ENCODE results near the gene GAL3ST1. TPM values are rescaled to one million over a fixed set of nuclear protein-coding genes. Genes with fewer than 3 reads are reported as not detected.

Gene GAL3ST1
- total RNA-seq, 1 experiment from 2014 or later = 2.1 TPM

- no peak overlapping the region for H3K4me3 ChIP-seq (replicated peaks in 1 of 2; ENCODE audit: low read depth in 1 of 2, low read length in 2 of 2)
- H3K9me3 ChIP-seq (ENCODE audit: control insufficient read depth in 1 of 2, insufficient read depth in 1 of 2, low read depth in 1 of 2, low read length in 2 of 2) = no peaks in the 10 kb centered on the region
- POLR2A ChIA-PET = no interaction called here
- DNase-seq (ENCODE audit: low read depth, low spot score) (no peak), ATAC-seq (no peak)
- H3K27ac ChIP-seq (ENCODE audit: low read depth, low read length) = no peak overlapping the region
- TF ChIP-seq EZH2 (IDR thresholded peaks at IDR 0.05) (no peak), ZNF274 (IDR thresholded peaks at IDR 0.05; ENCODE audit: low read depth, low read length) (no peak)
- H3K9ac ChIP-seq (ENCODE audit: low read length) = no peak overlapping the region
- H3K27me3 ChIP-seq (ENCODE audit: insufficient read depth, low read length) = no peaks in the 10 kb centered on the region; the same call in 1 of the 2 replicates
- H3K79me2 ChIP-seq (ENCODE audit: insufficient read depth, low read length) = no peaks in the 10 kb centered on the region
- no peaks in the 10 kb centered on the region for H3K36me3 ChIP-seq (ENCODE audit: control insufficient read depth in 1 of 2, insufficient read depth in 2 of 2, low read length in 2 of 2)
- CTCF ChIA-PET = no interaction called here
- H4K20me1 ChIP-seq (ENCODE audit: insufficient read depth) = no peaks in the 10 kb centered on the region
- intact Hi-C loops (cut with micrococcal nuclease) = no loop called here
- RAD21 ChIA-PET (ENCODE audit: low non-redundant PET in 1 of 2, low total read pairs in 2 of 2, uncharacterized antibody in 2 of 2, unreplicated experiment in 2 of 2) = no interaction called here
- H3K4me2 ChIP-seq (ENCODE audit: low read length) = no peak overlapping the region
- no peaks in the 10 kb centered on the region for H3K9me2 ChIP-seq (ENCODE audit: insufficient read depth)
- H2AFZ ChIP-seq (ENCODE audit: low read depth, low read length, poor library complexity, severe bottlenecking) = no peak overlapping the region
- BruUV-seq (replicated peaks) = no TSS peak
- H3K4me1 ChIP-seq (ENCODE audit: control insufficient read depth in 1 of 2, insufficient read depth in 2 of 2, low read length in 2 of 2) = peaks cover 9 to 35% of the 10 kb centered on the region in 2 experiments; a peak in 3 of 4 replicates
These were observed 9.1 kb downstream of the GAL3ST1 start for GRCh38 chr22:30565341-30565740.

GRCh38 chr22:30564761-30565119 lies 9.7 kb downstream of the GAL3ST1 start:
- H3K9me3 ChIP-seq (ENCODE audit: control insufficient read depth in 1 of 2, insufficient read depth in 1 of 2, low read depth in 1 of 2, low read length in 2 of 2) = no peaks in the 10 kb centered on the region
- ChIA-PET RAD21 (ENCODE audit: low non-redundant PET in 1 of 2, low total read pairs in 2 of 2, uncharacterized antibody in 2 of 2, unreplicated experiment in 2 of 2) (no interaction called here), POLR2A (no interaction called here), CTCF (no interaction called here)
- no peak overlapping the region for H3K4me3 ChIP-seq (replicated peaks in 1 of 2; ENCODE audit: low read depth in 1 of 2, low read length in 2 of 2)
- peaks cover 9 to 37% of the 10 kb centered on the region in 2 experiments; a peak in 3 of 4 replicates for H3K4me1 ChIP-seq (ENCODE audit: control insufficient read depth in 1 of 2, insufficient read depth in 2 of 2, low read length in 2 of 2)
- DNase-seq (ENCODE audit: low read depth, low spot score) (no peak), ATAC-seq (no peak)
- intact Hi-C loops (cut with micrococcal nuclease) = no loop called here
- no TSS peak for BruUV-seq (replicated peaks)
- H4K20me1 ChIP-seq (ENCODE audit: insufficient read depth) = no peaks in the 10 kb centered on the region
- no peaks in the 10 kb centered on the region for H3K36me3 ChIP-seq (ENCODE audit: control insufficient read depth in 1 of 2, insufficient read depth in 2 of 2, low read length in 2 of 2)
- no peak overlapping the region for H3K9ac ChIP-seq (ENCODE audit: low read length)
- no peaks in the 10 kb centered on the region for H3K79me2 ChIP-seq (ENCODE audit: insufficient read depth, low read length)
- TF ChIP-seq FOSL1 (IDR thresholded peaks at IDR 0.05; ENCODE audit: low read depth) (no peak), EZH2phosphoT487 (IDR thresholded peaks at IDR 0.05; ENCODE audit: borderline replicate concordance) (no peak), CBX3 (IDR thresholded peaks at IDR 0.05; ENCODE audit: low read depth) (no peak), JUND (IDR thresholded peaks at IDR 0.05) (no peak), SRF (IDR thresholded peaks at IDR 0.05; ENCODE audit: low read depth) (no peak), ZNF274 (IDR thresholded peaks at IDR 0.05; ENCODE audit: low read depth, low read length) (no peak), RAD21 (IDR thresholded peaks at IDR 0.05; ENCODE audit: low read depth) (no peak), EGR1 (IDR thresholded peaks at IDR 0.05; ENCODE audit: low read depth) (no peak), ATF3 (IDR thresholded peaks at IDR 0.05) (no peak), EZH2 (IDR thresholded peaks at IDR 0.05) (no peak), SIN3A (IDR thresholded peaks at IDR 0.05; ENCODE audit: low read depth) (no peak), MAX (IDR thresholded peaks at IDR 0.05) (no peak), REST (IDR thresholded peaks at IDR 0.05; ENCODE audit: low read depth) (no peak), SP1 (IDR thresholded peaks at IDR 0.05; ENCODE audit: low read depth) (no peak), YY1 (IDR thresholded peaks at IDR 0.05; ENCODE audit: extremely low read depth, insufficient replicate concordance, low read depth, low read length) (no peak), ZFX (IDR thresholded peaks at IDR 0.05) (no peak), ZBTB33 (IDR thresholded peaks at IDR 0.05; ENCODE audit: extremely low read depth, insufficient replicate concordance, low read length) (no peak)
- no peaks in the 10 kb centered on the region for H3K9me2 ChIP-seq (ENCODE audit: insufficient read depth)
- no peak overlapping the region for H2AFZ ChIP-seq (ENCODE audit: low read depth, low read length, poor library complexity, severe bottlenecking)
- H3K27me3 ChIP-seq (ENCODE audit: insufficient read depth, low read length) = no peaks in the 10 kb centered on the region; the same call in 1 of the 2 replicates
- no peak overlapping the region for H3K4me2 ChIP-seq (ENCODE audit: low read length)
- H3K27ac ChIP-seq (ENCODE audit: low read depth, low read length) = no peak overlapping the region
